ENCODE data around the gene SNTA1.
"Not testable (repeated sequence)": the region's sequence is repeated elsewhere in the genome, so short reads cannot be mapped to it uniquely, and the experiment has no call there.

The SNTA1 gene

DNA sequence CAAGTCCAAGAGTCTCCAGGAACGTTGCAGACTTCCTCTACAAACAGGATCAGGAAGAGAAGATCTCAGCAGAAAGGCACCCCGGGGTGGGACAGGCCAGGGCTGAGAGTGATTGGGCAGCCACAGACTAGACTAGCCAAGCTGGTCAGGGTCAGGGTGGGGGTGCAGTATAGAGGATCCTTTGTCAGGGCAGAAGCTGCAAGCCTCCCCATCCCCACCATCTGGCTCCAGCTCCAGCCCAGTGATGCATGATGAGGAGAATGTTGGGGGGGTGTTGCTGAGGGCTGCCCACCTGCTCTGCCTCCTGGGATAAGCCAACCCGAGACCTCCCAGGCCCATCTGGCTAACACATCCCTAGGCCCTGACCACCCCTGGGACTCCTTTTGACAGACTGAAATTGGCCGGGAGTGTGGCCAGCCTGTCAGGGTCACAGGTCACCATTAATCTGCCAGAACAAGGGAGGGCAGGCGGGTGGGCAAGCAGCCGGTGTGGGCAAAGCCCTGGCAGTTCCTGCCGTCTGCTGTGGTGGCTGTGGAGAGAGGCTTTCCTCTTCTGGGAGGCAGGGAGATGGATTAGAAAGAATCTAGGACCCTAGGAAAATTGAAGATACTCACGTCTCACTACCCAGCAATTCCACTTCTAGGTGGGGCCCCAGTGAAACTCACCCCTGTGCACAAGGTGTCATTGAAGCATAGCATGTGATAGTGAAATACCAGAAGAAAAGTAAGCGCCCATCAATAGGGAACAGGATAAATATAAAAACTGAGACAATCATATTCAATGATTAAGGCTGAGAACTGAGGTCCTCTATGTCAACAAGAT lies 22.1 kb upstream of the SNTA1 start:
- DNase-seq, result no peak

- DNase-seq, result not testable (repeated sequence)
Observed at GRCh38 chr20:33464759-33465158, 21.2 kb upstream of the SNTA1 start.

- DNase-seq, result no peak
Observed at GRCh38 chr20:33463332-33464101, 20.0 kb upstream of the SNTA1 start.

DNA sequence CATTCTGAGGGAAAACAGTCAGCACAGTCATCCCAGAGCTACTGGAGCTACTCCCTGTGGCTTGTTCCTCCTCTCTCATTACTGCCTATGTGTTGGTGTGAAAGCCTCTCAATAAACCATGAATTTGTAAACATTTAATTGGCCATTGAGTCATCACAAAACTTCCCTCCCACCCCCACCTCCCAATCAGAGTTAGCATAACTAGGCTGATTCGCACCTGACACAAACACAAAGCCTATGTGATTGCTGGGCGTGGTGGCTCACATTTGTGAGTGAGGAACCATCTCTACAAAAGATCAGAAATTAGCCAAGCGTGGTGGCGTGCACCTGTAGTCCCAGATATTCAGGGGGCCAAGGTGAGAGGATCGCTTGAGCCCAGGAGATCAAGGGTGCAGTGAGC lies 17.1 kb upstream of the SNTA1 start:
- no peak for DNase-seq

- DNase-seq, result no peak
Observed at GRCh38 chr20:33459599-33459998, 16.0 kb upstream of the SNTA1 start.

DNA sequence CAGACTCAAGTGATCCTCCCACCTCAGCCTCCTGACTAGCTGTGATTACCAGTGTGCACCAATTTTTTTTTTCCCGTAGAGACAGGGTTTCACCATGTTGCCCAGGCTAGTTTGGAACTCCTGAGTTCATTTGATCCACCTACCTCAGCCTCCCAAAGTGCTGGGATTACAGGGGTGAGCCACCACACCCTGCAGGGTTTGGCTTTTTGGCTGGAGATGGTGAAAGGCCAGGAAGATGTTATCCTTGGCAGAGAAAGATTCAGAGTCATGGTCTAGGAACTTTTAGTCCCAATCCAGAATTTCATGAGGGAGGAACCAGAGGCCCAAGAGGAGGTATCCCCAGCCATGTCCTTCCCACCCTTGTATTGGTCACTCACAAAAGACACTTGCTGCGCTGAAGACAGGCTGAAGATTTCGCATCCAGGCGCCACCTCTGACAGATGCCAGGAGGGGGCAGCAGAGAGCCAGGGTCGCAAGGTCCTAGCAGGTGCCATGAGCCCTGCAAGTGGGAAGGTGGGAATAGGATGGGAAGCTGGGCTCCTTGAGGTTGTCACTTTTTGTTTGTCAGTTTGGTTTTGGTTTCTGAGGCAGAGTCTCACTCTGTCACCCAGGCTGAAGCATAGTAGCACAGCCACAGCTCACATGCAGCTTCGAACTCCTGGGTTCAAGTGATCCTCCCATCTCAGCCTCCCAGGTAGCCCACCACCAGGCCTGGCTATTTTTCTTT lies 13.5 kb upstream of the SNTA1 start:
- peak; percentile 92 for DNase-seq

GRCh38 chr20:33450867-33451266 lies 7.3 kb upstream of the SNTA1 start:
- no peak for DNase-seq

- no peak for DNase-seq
Observed at GRCh38 chr20:33445881-33446625, 2.5 kb upstream of the SNTA1 start.

- DNase-seq, result peak; percentile 68
Observed at GRCh38 chr20:33444797-33445560, 1.4 kb upstream of the SNTA1 start.

- DNase-seq, result no peak
Observed at GRCh38 chr20:33443006-33443511, 504 bp downstream of the SNTA1 start.

DNA sequence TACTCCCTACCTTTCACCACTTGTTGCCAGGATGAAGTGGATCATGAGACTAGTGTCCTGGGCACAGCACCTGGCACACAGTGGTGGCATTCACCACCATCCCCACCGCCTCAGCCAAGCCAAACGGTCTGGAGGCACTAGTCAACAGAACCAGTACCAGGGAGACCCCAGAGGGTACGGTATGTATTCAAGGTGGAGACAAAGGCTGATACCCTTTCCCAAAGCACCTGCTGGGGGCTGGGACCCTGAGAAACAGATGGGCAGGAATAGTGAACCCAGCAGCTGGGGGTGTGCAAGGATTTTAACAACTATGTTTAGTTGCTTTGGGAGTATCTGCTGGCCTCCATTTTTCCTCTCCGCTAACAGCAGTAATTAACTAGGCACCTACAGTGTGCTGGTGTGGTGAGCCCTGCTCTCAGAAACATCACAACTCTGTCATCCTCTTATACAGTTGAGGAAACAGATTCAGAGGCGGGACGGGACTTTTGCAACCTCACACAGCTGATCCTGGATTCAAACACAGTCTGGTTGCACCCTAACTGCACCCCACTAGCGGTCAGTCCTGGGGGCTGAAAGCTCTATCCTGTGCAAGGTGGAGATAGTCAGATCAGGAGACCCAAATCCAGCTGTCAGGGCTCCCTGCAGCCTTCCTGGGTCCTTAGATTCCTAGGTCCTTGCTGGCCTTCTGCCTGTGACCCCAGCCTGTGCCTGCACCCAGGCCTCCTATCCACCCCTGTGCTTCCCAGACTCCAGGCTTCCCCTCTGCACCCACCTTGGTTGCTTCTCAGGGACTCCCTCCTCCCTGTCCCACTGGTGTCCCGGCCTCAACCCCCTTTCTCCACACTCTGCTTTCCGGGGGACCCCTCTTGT lies 1.2 kb downstream of the SNTA1 start:
- DNase-seq, result no peak

GRCh38 chr20:33441142-33441955 lies 2.2 kb downstream of the SNTA1 start:
- no peak for DNase-seq

DNA sequence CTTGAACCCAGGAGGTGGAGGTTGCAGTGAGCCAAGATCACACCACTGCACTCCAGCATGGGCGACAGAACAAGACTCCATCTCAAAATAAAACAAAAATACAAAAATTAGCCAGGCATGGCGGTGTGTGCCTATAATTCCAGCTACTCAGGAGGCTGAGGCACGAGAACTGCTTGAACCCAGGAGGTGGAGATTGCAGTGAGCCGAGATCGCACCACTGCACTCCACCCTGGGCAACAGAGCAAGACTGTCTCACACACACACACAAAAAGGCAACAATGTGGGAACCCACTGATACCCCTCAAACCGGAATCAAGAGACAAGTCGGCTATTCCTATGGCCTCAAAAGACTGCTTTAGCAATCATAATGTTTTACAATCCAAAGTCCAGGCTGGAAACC lies 3.0 kb downstream of the SNTA1 start:
- DNase-seq, result not testable (repeated sequence)

- DNase-seq, result no peak
Observed at GRCh38 chr20:33438481-33438880, 5.1 kb downstream of the SNTA1 start.

DNA sequence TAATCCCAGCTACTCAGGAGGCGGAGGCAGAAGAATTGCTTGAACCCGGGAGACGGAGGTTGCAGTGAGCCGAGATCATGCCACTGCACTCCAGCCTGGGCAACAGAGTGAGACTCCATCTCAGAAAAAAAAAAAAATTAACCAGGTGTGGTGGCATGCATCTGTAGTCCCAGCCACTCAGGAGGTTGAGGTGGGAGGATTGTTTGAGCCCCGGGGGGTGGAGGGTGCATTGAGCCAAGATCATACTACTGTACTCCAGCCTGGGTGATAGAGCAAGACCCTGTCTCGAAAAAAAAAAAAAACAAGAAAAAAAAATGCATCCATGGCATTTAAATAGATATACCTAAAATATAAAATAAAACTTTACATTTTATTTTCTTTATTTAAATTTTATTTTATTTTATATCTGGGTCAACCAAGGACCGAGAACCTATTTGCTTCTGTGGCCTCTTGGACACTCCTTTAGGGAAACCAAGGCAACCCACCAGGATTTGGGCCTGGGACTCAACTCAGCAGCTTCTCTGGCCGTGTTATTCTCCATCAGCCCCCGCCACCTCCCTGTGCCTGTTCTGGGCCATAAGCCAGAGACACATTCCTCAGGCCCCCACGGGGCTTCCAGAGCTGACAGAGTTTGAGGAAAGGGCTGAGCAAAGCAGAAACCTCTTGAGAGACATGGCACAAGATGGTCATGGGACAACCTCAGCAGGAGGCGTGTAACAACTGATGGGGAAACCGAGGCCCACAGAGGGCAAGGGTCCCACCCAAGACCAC lies 6.2 kb downstream of the SNTA1 start:
- no peak for DNase-seq

DNA sequence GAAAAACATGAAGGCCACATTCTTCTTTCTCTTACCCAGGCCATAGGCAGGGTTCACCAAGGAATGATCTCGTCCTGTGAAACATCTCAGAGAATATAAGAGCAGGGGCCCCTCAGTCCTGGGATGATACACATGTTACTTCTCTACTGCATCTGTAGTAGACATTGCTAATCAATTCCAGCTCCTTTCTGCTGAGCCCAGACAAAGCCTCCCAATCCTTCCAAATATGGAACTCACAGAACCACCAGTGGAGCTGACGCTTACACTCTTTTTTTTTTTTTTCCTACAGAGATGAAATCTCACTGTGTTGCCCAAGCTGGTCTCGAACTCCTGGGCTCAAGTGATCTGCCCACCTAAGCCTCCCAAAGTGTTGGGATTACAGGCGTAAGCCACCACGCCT lies 9.1 kb downstream of the SNTA1 start:
- no peak for DNase-seq

DNA sequence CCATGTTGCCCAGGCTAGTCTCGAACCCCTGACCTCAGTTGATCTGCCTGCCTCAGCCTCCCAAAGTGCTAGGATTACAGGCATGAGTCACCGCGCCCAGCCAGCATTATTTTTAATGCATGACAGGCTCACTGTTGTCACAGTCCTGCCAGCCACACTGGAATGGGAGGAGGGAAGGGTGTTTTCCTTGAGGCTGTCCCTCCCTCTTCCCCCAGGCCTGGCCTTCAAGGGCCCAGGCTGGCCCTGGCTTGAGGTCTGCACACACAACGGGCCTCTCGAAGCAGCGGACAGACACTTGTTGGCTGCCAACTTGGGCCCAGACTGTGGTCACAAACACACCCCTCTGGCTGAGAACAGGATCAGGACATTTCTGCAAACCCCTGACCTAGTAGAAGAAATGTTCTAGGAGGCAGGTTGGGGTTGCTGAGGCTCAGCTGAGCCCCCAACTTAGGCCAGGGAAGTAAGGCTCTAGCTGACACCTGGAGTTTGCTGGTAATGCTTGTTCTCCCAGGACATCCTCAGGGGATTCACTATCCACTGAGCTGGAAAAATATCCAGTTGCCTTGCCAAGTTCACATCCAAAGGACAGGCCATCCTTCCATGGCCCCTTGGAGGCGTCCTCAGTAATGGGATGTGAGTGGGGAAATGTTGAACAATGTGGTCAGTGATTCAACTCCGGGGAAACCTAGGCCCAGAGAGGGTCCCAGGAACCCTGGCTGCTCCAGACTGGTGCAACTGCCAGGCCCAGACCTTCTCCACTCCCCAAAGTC lies 9.9 kb downstream of the SNTA1 start:
- no peak for DNase-seq

DNA sequence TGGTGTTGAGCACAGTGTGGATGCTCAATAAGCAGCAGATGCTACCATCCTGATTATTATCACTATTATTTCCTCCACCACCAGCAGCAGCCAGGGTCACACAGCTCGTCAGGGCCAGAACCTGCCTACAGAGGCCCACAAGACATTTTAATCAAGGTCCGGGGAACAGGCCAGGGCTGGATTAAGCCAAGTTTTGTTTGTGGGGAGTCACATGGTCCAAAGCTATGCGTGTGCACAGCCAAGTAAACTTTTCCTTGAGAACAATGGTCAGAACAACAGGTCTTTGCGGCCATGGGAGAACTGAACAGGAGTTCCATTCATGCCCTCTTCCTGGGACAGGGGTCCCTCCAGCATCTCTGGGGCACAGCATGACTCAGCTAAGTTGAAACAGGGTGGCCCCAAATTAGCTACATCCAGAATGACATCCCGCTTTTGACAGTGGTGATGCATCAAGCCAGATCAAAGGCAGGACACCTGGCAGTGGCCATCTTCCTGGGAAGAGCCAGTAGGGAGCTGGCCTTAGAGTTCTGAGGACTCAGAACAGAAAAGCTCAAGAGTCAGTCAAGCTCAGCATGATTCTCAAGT lies 11.7 kb downstream of the SNTA1 start:
- no peak for DNase-seq

Data from activated effector memory CD4-positive, alpha-beta T cell treated with anti-CD3 and anti-CD28 coated beads, Interleukin-2, amount 50 U/mL, for 16 hours (primary cell).